Spleen (tissue), 7 donors: ENCODE data around the gene FIG4.

ENCODE experiments used
- POLR2A ChIP-seq, 3 donors: fragments of 450-650 bp; IDR thresholded peaks; one replicate each; pipeline ENCODE4 v1.5.1; 2017; ENCODE audit warnings: antibody characterized with exemption in 3 of 3, mild to moderate bottlenecking in 1 of 3
- POLR2AphosphoS5 ChIP-seq, 3 donors: sonication (generic); formaldehyde crosslinking; IDR thresholded peaks; one replicate each; pipeline ENCODE4 v1.5.1; 2017; ENCODE audit warnings: antibody characterized with exemption in 3 of 3
- TF ChIP-seq, protein P1 (sequence below), 11 experiments: fragments of 200-600 bp in 7 of 11; fragments of 450-650 bp in 4 of 11; sonication (generic) in 4 of 11; IDR thresholded peaks in 8 of 11; conservative IDR thresholded peaks in 3 of 11; 1 replicate in 7 of 11; 2 replicates in 4 of 11; pipeline versions ENCODE4 v1.4.0 to v1.8.0; 2016 to 2021; ENCODE audit warnings: antibody characterized with exemption in 11 of 11, inconsistent platforms in 4 of 11, mild to moderate bottlenecking in 1 of 11
- donor health status: DM: no; HTN: no; CAD: no; lungs with moderate emphysema.
- donor health status: DM: no; HTN: no; CAD: no.
- donor health status: DM: no; HTN: no; CAD: no.

DNA sequence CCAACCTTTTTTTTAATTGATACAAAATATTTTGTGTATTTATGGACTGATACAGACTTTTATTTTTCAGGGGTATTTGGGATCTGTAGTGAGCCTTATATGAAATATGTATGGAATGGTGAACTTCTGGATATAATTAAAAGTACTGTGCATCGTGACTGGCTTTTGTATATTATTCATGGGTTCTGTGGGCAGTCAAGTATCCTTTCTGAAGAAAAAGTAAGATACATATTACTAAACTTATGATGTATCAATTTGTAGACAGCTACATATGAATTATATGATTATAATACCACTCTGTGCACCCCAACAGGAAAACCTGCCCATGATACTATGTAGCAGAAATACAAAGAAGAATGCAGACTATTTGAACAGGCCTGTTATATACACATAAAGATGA is 47.2 kb downstream of the FIG4 start:
- TF ChIP-seq POLR2A (IDR thresholded peaks at IDR 0.05) (no peak), POLR2AphosphoS5 (IDR thresholded peaks at IDR 0.05) (no peak)
- TF ChIP-seq, protein P1, sequence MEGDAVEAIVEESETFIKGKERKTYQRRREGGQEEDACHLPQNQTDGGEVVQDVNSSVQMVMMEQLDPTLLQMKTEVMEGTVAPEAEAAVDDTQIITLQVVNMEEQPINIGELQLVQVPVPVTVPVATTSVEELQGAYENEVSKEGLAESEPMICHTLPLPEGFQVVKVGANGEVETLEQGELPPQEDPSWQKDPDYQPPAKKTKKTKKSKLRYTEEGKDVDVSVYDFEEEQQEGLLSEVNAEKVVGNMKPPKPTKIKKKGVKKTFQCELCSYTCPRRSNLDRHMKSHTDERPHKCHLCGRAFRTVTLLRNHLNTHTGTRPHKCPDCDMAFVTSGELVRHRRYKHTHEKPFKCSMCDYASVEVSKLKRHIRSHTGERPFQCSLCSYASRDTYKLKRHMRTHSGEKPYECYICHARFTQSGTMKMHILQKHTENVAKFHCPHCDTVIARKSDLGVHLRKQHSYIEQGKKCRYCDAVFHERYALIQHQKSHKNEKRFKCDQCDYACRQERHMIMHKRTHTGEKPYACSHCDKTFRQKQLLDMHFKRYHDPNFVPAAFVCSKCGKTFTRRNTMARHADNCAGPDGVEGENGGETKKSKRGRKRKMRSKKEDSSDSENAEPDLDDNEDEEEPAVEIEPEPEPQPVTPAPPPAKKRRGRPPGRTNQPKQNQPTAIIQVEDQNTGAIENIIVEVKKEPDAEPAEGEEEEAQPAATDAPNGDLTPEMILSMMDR (IDR thresholded peaks at IDR 0.05 in 8 of 11, conservative IDR thresholded peaks at IDR 0.05 in 3 of 11): no peak
